Fibroblast of villous mesenchyme (primary cell): ENCODE measurements around the gene APOBEC2. TPM values are rescaled to one million over a fixed set of nuclear protein-coding genes. Genes with fewer than 3 reads are reported as not detected.

Experiments
- DNase-seq: peaks from one replicate; pipeline ENCODE4 v3.0.0-alpha.2; 2010; ENCODE audit warnings: low read depth
- H3K4me3 ChIP-seq: 2 replicates; pipeline ENCODE4 v1.5.1; 2011; ENCODE audit warnings: low read depth, mild to moderate bottlenecking, low read length
- CTCF ChIP-seq: IDR thresholded peaks from 2 replicates; pipeline ENCODE4 v1.5.1; 2012; ENCODE audit warnings: low read depth, mild to moderate bottlenecking, low read length; ENCODE audit not compliant: insufficient read depth
- total RNA-seq: library from RNA; depleted of rRNA; stranded (reverse); fragments of >200 nt; gene quantifications from 2 replicates; pipeline ENCODE4 v1.2.3, GENCODE V29; 2012

Gene APOBEC2
- total RNA-seq, 1 donor = not detected

- no peak for DNase-seq
- no peak overlapping the region for H3K4me3 ChIP-seq
- no peak for TF ChIP-seq CTCF
Observed at GRCh38 chr6:41036601-41037000, 16.4 kb upstream of the APOBEC2 start.

GRCh38 chr6:41037107-41037900 is 15.7 kb upstream of the APOBEC2 start:
- no peak for TF ChIP-seq CTCF
- no peak for DNase-seq
- no peak overlapping the region for H3K4me3 ChIP-seq

GRCh38 chr6:41038205-41038604 is 14.8 kb upstream of the APOBEC2 start:
- H3K4me3 ChIP-seq = no peak overlapping the region
- DNase-seq = no peak
- no peak for TF ChIP-seq CTCF

GRCh38 chr6:41039060-41039998 is 13.7 kb upstream of the APOBEC2 start, which contains the start of gene UNC5CL:
Gene UNC5CL, minus strand, starts transcription at chr6:41039221. Its CDS starts 4,147 bp downstream, at chr6:41035074.
- DNase-seq = peak; percentile 29
- no peak within 1 kb of the TSS for H3K4me3 ChIP-seq
- TF ChIP-seq CTCF = peak; percentile 77

- H3K4me3 ChIP-seq = no peak overlapping the region
- no peak for DNase-seq
- TF ChIP-seq CTCF = no peak
Observed at GRCh38 chr6:41040101-41040939, 12.7 kb upstream of the APOBEC2 start.

- DNase-seq = no peak
- no peak for TF ChIP-seq CTCF
- no peak overlapping the region for H3K4me3 ChIP-seq
Observed at GRCh38 chr6:41040940-41041536, 12.0 kb upstream of the APOBEC2 start.
